IPS DF 4.7 (cell line): ENCODE results near the gene NRCAM.

Experiments
- DNase-seq: peaks from one replicate; pipeline ENCODE4 v3.0.0-alpha.2; 2013; ENCODE audit warnings: low spot score; ENCODE audit errors: extremely low read depth

The NRCAM gene

DNA sequence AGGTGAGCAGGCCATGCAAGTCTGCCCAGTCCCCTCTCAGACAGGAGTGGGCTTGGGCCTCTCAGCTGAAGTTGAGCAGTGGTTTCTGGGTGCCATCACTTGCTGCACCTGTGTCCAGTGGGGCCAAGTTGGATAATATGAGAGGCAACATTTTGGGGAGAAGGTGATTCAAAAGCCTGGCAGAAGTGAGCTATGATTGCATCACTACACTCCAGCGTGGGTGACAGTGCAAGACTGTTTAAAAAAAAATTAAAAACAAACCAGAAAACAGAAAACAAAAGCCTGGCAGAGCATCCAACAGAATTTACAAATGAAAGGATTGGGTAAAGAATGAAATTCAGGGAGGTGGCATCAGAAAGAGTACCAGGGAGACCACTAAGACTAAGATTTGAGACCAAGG lies 204.5 kb downstream of the NRCAM start:
- no peak for DNase-seq

DNA sequence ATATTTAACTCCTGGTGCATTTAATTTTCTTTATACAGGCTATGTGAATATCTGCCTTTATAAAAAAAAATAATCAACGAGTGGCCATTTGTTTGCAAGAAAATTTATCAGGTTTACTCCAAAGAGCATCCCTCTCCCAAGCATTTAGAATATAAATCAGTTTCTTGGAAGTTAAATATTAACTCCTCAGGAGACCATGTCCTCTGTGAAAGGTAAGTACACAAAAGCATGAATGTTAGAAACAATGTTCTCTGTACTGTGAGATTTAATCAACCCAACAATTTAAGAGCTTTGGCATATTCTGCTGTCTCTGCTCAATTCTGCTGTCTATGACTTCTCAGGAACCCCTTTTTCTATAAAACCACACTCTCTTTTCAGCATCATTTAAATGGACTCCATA lies 206.8 kb downstream of the NRCAM start:
- DNase-seq: no peak

GRCh38 chr7:108248821-108249220 lies 207.4 kb downstream of the NRCAM start:
- no peak for DNase-seq

DNA sequence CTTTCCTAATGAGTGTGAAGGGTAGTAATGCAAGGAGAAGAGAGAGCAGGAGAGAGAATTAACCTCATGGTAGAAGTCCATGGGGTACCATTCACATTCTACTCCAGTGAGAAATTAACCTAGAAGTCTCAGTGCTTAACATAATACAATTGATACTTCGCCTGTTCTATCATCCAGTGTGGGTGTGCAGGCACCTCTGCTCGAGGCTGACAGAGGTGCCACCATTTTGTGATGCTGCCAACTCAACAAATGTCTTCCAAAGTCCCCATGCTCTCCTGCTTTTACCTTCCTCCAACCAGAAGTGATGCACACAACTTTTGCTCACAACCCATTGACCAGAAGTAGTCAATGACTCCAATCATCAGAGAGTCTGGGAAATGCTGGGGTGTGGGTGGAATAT lies 207.8 kb downstream of the NRCAM start:
- DNase-seq: no peak

- DNase-seq: no peak
Observed at GRCh38 chr7:108247614-108248013, 208.6 kb downstream of the NRCAM start.

DNA sequence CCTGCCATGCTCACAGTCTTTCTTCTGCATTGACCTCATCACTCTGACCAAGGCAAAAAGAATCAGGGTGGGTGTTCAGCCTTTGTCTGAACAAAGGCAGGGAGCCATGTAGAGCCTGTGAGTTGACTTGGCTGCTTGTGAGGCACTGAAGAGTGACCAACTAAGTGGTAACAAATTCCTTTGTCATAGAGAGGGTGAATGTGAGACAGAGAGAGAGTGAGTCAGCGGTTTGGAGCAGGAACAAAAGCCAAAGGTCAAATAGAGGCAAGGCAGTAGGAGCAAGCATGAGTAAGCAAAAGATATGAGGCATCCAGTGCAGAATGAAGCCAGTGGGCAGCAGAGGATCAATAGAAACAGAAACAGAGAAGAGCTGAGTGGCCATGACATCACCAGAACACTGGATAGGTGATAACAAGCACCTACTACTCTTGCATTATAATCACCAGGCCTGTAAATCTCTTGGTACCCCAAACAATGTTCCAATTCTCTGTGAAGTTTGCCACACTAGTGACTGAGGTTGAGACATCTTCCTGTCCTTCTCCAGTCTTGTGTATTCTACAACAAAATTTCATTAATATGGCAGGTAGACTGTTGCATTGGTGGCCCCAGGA lies 209.9 kb downstream of the NRCAM start:
- no peak for DNase-seq

DNA sequence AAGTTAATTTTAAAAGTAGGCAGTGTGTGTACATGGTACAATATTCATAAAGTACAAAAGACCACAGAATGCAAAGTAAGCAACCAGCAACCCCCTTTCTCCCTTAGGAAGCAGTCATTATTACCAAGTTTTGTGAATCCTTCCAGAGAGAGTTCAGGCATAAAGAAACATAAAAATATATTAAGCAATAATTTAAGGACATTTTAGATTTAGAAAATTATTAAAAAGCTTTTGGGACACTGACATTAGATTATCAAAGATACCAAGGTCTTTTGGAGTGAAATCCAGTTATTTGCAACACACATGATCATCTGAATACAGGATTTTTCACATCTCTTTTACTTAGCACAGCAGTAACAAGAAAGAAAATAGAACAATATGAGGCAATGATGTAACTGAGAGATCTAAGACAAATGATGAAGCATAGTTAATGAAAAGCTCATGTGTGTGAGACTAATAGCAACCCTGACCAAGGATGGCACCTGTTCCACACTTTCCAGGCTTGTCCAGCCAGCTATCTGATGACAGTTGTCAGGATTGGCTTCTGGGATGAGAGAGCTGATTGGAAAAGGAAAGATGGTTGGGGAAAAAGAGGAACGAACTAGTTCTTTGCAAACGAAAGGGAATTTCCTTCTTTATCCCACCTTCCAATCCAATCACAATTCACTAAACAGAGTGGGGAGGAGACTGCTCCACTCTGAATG lies 210.6 kb downstream of the NRCAM start:
- no peak for DNase-seq

- no peak for DNase-seq
Observed at GRCh38 chr7:108244110-108244509, 212.1 kb downstream of the NRCAM start.

DNA sequence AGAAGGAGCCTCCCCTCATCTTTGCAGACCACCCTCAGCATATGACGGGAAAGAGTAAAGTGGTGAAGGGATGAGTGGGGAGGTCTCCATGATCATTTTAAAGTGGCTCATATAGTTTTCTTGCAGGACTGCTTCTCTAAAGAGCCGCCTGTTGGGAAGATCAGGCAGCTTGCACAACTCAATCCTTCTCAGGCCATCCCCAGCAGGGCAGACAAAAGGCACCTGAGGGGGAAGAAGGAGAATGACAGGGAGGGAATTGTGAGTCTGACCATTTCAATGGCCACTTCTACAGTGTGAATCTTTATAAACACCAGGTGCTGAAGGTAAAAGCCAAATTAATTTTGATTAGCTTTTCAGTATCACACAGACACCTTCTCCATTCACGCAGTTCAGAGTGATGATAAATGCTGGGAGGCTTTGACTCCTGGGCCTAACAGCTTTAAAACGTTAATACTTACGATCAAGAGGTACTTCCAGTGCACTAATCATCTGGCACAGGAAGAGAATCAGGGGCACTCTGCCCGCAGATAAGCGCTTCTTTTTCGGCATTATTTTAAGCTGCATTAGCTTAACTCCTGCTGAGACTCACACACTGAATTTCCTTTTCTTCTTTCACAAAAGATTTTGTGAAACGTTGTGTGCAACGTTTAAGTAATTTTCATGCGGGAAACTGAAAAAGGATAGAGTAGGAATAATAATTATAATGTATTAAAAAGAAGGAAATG lies 216.6 kb downstream of the NRCAM start:
- no peak for DNase-seq

- DNase-seq: no peak
Observed at GRCh38 chr7:108236681-108237415, 219.4 kb downstream of the NRCAM start.

GRCh38 chr7:108235451-108236061 lies 220.7 kb downstream of the NRCAM start:
- no peak for DNase-seq

GRCh38 chr7:108234971-108235450 lies 221.2 kb downstream of the NRCAM start:
- DNase-seq: no peak

DNA sequence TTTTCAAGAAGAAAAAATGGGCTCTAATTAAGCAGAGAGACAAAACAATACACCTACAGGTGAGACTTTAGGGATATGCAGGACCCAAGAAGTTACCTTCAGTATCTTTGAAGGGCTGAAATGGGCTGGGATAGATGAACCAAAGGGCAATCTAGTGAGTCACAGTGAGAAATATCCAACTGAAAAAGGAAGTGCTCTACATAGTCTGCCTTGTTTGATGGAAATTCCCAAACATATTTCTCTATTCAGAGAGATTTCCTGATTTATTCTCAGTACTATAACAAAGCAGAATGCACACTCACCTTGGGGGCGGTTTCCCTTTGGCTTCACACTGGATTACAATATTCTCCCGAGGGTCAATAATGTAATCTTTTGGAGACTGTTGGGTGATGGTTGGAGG lies 222.0 kb downstream of the NRCAM start:
- DNase-seq: no peak

DNA sequence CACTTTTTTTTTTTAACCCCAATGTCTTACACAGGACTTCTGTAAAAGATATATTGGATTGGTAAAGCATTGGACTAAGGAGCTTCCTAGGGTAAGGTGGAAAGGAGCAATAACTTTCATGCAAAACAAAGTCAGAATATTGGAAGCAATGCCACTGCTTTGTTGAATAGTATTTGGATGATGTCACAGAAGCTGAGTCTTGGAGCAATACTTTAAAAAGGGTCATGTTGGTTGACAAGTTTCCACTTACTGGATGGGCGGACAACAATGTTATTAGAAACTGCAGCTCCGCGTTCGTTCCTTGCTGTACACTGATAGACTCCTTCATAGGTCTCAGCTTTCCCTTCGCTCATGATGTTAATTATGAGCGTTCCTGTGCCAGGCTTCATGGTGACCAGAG lies 224.2 kb downstream of the NRCAM start:
- no peak for DNase-seq

GRCh38 chr7:108231221-108231620 lies 225.0 kb downstream of the NRCAM start:
- DNase-seq: no peak

DNA sequence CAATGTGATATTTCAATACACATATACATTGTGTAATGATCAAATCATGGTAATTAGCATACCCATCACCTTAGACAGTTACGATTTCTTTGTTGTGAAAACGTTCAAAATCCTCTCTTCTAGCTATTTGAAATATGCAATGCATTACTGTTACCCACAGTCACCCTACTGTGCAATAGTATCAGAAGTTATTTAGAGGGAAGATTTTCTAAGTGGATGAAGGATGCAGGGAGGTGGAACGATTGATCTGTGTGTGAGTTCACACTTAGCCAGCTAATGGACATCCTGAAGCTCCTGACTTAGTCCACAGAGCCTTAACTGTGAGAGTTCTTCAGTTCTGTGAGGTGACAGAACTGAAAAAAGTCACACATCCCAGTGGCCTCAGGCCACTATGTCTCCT lies 228.9 kb downstream of the NRCAM start:
- no peak for DNase-seq

GRCh38 chr7:108226816-108227299 lies 229.4 kb downstream of the NRCAM start:
- no peak for DNase-seq

GRCh38 chr7:108225531-108226181 lies 230.6 kb downstream of the NRCAM start:
- no peak for DNase-seq

- DNase-seq: no peak
Observed at GRCh38 chr7:108224387-108224786, 231.8 kb downstream of the NRCAM start.

GRCh38 chr7:108222236-108222892 lies 233.9 kb downstream of the NRCAM start:
- no peak for DNase-seq
